GM08714 (cell line): ENCODE results near the gene ARL2.
"Not testable (repeated sequence)": the region's sequence is repeated elsewhere in the genome, so short reads cannot be mapped to it uniquely, and the experiment has no call there.

Source experiments
- H3K4me3 ChIP-seq: fragments of 200-500 bp; sonication (Bioruptor generic); 2 replicates; pipeline ENCODE4 v1.5.1; 2014; ENCODE audit warnings: mild to moderate bottlenecking, low read length, inconsistent platforms
- ZNF274 ChIP-seq: IDR thresholded peaks from 2 replicates; pipeline ENCODE4 v1.6.1; 2012; ENCODE audit warnings: mild to moderate bottlenecking, low read depth, low read length

ARL2 gene

GRCh38 chr11:65013888-65014725 is at the start of gene ARL2:
Gene ARL2 (plus strand): TSS chr11:65014160. CDS start chr11:65014208, 48 bp downstream.
- TF ChIP-seq ZNF274: no peak
- peak within 1 kb of the TSS; percentile 80 for H3K4me3 ChIP-seq

- H3K4me3 ChIP-seq: no peak overlapping the region
- TF ChIP-seq ZNF274: no peak
Observed at GRCh38 chr11:64967375-64967774, 46.6 kb upstream of the ARL2 start.

GRCh38 chr11:64969209-64969608 is 44.8 kb upstream of the ARL2 start:
- no peak overlapping the region for H3K4me3 ChIP-seq
- TF ChIP-seq ZNF274: no peak

GRCh38 chr11:64970731-64971151 is 43.2 kb upstream of the ARL2 start:
- TF ChIP-seq ZNF274: no peak
- no peak overlapping the region for H3K4me3 ChIP-seq

GRCh38 chr11:64971421-64972233 is 42.3 kb upstream of the ARL2 start, which contains the start of gene MAJIN:
Gene MAJIN (minus strand): TSS chr11:64972108. CDS start chr11:64959405, 12,703 bp downstream.
- H3K4me3 ChIP-seq: peak within 1 kb of the TSS; percentile 2; the same call in 1 of the 2 replicates
- TF ChIP-seq ZNF274: no peak

- H3K4me3 ChIP-seq: no peak overlapping the region
- TF ChIP-seq ZNF274: no peak
Observed at GRCh38 chr11:64974124-64974523, 39.8 kb upstream of the ARL2 start.

- H3K4me3 ChIP-seq: no peak overlapping the region
- TF ChIP-seq ZNF274: no peak
Observed at GRCh38 chr11:64976651-64977050, 37.3 kb upstream of the ARL2 start.

- not testable (repeated sequence) for H3K4me3 ChIP-seq
Observed at GRCh38 chr11:64983339-64983738, 30.6 kb upstream of the ARL2 start.

- no peak overlapping the region for H3K4me3 ChIP-seq
Observed at GRCh38 chr11:64987998-64988854, 25.7 kb upstream of the ARL2 start.

GRCh38 chr11:64989416-64989815 is 24.5 kb upstream of the ARL2 start:
- H3K4me3 ChIP-seq: no peak overlapping the region
- no peak for TF ChIP-seq ZNF274

More at GRCh38 chr11:64987998-64988854, 25.7 kb upstream of the ARL2 start:
- no peak for TF ChIP-seq ZNF274

GRCh38 chr11:64990222-64990923 is 23.6 kb upstream of the ARL2 start:
- no peak overlapping the region for H3K4me3 ChIP-seq
- TF ChIP-seq ZNF274: no peak

- TF ChIP-seq ZNF274: no peak
- H3K4me3 ChIP-seq: no peak overlapping the region
Observed at GRCh38 chr11:64994318-64994717, 19.6 kb upstream of the ARL2 start.

GRCh38 chr11:64996327-64996709 is 17.6 kb upstream of the ARL2 start:
- TF ChIP-seq ZNF274: no peak
- no peak overlapping the region for H3K4me3 ChIP-seq
